GM19025 (cell line): ENCODE results near the gene SFT2D3.

Experiments
- ATAC-seq: cut with Tn5 transposase; IDR thresholded peaks from one replicate; pipeline ENCODE4 v1.9.1; 2021; ENCODE audit warnings: mild to moderate bottlenecking, low read depth, moderate library complexity; ENCODE audit not compliant: unreplicated experiment

SFT2D3 gene

DNA sequence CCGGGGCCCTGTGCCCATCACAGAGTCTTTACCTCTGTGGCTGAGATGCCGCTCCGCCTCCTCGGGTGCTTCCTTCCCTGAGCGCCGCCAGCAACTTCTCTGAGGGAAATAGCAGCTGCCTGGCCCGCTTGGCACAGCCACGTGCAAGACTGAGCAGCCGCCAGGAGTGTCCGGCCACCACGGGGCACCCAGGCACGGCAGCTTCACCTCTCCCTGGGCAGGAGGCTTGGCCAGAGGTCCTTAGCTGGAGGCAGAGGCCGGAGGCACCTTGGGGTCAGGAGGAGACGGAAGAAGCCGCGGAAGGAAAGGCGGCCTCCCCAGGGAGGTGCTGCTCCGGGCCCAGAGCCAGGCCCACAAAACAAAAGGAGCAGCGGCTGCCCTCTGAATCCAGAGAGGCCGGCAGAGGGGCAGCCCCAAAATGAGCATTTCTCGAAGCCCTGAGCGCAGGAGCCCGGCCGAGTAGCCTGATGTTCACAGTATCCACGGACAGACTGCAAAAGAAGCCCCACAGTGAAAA is 20.0 kb upstream of the SFT2D3 start:
- ATAC-seq, result no peak

DNA sequence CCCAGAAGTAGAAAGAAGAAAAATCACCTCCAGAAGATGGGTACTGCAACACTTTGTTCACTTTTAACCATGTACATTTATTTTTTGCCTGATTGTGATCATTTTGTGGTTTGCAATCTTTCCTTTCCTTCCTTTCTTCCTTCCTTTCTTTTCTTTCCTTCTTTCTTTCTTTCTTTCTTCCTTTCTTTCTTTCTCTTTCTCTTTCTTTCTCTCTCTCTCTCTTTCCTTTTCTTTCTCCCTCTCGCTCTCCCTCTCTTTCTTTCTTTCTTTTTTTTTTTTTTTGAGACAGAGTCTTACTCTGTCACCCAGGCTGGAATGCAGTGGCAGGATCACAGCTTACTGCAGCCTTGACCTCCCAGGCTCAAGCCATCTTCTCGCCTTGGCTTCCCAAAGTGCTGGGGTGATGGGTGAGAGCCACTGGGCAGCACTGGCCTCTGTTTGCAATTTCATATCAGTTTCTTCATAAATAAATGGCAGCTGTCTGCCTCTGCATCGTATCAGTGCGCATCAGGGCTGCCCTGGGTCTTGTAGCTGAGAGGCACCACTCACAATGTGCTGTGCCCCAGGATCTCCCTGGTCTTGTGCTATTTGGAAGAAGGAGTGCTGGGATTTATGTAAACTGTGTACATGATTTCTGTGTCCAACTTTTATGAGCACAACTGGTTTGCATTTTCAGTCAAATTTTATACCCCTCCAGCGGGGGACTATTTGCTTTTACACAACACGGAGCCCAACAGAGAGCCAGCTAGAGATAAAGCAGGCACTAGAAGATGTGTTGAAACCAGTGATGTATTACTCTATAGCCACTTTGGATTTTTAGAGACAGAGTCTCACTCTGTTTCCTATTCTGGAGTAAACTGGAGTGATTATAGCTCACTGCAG is 19.1 kb upstream of the SFT2D3 start:
- no peak for ATAC-seq

DNA sequence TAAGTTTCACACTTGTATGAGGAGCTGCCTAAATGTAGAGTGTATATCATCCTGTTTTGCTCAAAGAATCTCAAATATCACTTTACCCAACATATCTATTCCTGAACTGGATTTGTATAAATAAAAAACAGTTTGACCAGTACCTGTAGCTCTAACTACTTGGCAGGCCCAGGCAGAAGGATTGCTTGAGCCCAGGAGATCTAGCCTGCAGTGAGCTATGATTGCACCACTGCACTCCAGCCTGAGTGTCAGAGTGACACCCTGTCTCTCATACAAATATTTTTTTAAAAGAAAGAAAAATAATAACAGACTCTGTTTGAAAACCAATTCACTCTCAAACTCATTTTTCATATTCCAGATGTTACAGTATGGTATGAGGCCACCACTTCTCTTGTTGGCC is 18.2 kb upstream of the SFT2D3 start:
- no peak for ATAC-seq

DNA sequence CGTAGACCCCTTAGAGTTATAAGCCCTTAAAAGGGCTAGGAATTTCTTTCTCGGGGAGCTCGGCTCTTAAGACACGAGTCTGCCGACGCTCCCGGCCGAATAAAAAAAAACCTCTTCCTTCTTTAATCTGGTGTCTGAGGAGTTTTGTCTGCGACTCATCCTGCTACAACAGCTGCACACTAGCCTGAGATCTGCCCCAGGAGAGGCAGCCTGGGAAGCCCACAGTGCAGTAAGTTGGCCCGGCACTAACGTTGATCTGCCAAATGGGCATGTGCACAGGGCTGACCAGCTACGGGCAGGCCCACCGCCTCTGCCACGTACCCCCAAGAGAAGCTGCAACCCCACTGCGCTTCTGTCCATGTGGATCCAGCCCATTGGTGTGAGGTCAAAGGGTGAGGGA is 17.5 kb upstream of the SFT2D3 start:
- ATAC-seq, result no peak

DNA sequence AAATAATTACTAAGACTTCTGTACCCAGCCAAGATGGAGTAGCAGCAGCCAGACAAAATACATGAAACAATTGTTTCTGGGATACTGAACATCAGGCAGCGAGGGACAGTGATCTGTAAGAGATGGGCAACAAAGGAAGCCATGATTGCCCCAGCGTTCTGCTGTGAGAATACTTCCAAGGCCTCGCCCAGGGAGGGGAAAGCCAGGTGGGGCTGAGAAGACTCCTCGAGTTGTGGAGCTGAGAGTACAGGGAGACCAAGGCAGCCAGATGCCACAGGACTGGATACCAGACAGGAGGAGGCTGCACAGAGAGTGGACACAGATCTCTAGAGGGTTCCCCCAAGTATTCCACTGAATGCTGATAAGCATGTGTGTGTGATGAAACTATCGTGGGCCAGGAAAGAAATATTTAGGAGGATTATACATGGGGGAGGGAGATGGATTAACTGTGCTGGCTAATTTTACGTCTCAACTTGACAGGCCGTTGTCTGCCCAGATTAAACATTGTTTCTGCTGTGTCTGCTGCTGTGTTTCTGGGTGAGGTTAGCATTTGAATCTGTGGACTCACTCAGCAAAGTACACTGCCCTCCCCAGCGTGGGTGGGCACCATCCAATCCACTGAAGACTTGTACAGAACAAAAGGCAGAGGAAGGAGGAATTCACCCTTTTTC is 15.8 kb upstream of the SFT2D3 start:
- no peak for ATAC-seq

DNA sequence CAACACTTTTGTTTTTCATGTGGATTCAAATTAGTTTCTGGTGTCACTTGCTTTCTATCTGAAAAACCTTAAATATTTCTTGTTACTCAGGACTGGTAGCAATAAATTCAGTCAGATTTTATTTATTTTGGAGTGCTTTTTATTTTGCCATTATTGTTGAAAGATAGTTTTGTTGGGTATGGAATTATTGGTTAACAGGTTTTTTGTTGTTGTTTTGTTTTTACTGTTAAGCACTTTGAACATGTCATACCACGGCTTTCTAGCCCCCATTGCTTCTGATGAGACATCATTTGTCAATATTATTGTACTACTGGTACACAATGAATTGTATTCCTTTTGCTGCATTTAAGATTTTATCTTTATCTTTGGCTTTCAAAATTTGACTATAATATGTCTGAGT is 12.9 kb upstream of the SFT2D3 start:
- no peak for ATAC-seq

DNA sequence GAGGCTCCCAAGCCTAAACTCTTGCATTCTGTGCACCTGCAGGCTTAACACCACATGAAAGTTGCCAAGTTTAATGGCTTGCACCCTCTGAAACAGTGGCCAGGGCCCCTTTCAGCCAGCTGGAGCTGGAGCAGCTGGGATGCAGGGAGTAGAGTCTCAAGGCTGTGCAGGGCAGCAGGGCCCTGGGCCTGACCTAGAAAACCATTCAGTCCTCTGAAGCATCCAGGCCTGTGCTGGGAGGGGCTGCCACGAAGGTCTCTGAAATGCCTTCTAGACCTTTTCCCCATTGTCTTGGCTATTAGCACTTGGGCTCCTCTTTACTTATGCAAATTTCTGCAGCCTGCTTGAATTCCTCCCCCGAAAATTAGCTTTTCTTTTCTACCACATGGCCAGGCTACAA is 10.6 kb upstream of the SFT2D3 start:
- no peak for ATAC-seq

DNA sequence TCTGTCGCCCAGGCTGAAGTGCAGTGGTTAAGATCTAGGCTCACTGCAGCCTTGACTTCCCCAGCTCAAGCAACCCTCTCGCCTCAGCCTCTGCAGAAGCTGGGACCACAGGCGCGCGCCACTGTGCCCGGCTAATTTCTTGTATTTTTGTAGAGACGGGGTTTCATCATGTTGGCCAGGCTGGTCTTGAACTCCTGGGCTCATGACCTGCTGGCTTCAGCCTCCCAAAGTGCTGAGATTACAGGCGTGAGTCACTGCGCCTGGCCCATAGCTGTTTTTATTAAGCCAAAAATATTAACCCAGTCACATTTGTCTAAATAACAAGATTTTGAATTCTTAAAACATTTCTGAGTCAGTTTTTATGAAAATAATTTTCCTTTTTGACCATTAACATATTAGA is 6.3 kb upstream of the SFT2D3 start:
- no peak for ATAC-seq

DNA sequence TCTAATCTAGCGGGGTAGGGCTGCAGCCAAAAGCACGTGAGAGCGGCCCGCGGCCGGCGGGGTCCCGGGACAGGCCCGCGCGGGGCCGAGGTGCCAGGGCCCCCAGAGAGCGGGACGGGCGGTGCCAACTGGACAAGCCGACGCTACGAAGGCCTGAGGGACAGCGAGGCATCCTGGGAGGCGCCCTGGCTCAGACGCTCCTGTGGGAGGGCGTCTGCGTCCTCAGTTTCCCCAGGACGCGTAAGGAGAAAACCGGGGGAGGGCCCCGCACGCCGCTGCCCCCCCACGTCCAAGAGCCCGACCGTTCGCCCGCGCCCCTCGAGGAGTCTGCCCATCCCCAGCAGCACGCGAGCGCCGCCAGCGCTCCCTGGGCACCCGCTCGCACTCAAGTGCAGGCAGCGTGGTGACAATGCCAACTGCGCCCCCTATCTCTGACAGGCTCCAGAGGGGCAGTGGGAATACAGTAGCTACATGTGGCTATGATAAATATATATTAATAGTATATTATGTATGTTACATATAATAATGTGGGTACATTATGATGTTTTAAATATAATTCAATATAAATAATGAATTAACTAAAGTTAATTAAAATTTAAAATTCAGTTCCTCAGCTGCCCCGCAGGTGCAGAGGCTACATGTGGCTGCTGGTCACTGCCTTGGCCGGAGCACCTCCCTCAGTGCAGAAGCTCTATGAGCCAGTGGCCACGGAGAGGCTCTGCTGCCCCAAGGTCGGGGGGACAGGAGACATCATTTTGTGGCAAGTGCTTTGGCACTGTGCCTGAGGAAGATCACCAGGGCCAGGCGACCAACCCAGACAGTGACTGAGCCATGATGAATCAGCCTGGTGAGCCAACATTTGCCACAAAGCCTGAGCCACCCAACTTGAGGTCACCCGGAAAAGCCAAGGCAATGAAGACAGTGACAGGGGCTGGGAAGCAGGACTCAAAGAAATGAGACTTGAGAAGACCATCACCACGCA is 5.5 kb upstream of the SFT2D3 start:
- ATAC-seq, result no peak

DNA sequence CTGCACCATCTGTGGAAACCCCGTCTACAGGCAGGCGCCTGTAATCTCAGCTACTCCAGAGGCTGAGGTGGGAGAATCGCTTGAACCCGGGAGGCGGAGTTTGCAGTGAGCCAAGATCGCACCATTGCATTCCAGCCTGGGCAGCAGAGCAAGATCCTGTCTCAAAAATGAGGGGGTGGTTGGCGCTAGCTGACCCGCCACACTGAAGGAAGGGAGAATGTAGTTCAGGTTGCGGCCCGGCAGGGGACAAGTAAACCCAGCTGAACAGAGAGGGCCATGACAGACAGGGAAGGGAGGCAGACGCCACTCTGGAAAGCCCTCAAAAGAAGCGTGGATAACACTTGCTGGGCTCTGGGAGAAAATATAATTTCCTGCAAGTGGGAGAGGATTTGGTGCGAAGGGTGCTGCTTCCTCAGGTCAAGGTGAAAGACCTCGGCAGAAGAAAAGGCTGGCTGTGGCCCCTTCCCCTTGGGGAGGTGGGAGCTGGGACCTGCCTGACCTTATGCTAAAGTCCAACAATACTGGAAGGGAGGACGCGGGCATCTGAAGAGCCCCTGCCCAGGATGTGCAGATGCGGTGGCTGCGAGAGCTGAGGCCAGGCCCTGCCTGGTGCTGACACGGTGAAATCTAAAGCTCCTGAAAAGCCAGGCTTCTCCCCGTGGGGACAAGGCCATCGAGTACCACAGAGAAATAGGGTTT is 3.7 kb upstream of the SFT2D3 start:
- no peak for ATAC-seq

DNA sequence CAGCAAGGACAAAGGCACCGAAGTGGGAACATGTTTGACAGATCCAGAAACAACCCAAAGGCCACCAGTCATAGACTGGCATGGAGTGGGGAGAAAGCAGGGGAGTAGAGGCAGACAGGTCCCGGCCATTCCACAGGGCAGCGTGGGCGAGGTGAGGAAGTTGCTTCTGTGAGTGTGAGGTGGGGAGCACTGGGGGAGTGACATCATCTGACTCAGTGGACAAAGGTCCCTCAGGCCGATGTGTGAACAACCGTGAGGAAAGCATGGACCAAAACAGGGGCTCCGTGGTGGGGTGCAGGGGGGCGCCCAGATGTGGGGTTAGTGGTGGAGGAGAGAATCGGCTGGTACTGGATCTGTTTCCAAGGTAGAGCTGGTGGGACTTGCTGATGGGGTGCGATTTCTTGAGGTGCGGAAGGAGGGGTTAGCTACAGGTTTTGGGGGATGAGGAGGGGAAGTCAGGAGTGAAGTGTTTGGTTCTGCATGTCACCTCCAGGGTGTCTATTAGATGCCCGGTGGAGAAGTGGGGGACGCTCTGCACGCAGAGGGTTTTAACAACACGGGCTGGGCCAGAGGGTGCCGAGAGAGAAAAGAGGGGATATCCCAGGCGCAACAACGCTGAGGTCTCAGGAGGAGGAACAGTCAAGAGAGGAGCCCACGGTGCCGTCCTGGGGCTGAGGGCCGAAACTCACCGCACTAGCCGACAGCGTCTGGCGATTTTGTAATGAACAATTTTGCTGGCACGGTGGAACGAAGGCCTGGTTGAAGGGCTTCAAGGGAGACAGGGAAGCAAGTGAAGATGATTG is 2.5 kb upstream of the SFT2D3 start:
- no peak for ATAC-seq

DNA sequence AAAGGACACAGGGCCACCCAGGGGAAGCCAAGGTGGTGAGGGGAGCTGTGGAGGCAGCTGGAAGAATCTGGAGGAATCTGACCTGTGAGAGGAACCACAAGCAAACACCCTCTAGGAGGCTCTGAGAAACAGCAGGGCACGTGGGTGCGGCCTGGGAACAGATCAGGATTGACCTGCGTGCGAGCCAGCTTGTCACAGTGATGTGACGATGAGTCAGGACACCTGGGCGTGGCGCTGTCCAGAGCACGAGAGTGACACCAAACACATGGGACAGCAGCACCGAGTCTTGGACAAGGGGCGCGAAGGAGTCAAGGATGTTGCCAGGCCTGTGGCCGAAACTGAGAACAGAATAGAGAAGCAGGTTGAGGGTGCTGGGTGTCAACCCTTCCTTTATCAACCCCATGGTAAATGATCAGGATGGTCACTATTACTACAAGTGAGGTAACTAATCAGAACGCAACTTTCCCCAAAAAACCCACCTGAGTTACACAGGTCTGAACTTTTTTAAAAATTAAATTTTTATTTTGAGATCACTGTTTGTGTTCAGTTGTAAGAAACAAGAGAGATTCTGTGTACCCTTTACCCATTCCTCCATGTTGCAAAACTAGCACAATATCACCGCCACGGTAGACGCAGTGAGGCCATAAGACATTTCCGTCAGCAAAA is 637 bp upstream of the SFT2D3 start:
- peak; percentile 42 for ATAC-seq

DNA sequence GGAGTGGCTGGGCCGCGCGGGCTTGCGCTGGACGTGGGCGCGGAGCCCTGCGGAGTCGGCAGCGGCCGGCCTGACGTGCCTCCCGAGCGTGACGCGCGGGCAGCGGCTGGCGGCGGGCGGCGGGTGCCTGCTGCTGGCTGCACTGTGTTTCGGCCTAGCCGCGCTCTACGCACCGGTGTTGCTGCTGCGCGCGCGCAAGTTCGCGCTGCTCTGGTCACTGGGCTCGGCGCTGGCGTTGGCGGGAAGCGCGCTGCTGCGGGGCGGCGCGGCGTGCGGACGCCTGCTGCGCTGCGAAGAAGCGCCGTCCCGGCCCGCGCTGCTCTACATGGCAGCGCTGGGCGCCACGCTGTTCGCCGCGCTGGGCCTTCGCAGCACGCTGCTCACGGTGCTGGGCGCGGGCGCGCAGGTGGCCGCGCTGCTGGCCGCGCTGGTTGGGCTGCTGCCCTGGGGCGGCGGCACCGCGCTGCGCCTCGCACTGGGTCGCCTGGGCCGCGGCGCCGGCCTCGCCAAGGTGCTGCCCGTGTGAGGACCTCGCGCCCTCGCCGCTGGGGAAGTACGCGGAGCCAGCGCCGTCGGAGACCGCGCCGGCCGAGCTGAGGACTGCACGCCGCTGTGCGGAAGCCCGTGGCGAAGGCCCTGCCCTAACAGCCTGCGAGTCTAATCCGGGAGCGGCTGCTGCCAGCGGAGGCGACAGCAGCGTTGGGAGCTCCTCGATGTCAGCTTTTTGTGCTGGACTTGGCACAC is 526 bp downstream of the SFT2D3 start:
- peak; percentile 45 for ATAC-seq

DNA sequence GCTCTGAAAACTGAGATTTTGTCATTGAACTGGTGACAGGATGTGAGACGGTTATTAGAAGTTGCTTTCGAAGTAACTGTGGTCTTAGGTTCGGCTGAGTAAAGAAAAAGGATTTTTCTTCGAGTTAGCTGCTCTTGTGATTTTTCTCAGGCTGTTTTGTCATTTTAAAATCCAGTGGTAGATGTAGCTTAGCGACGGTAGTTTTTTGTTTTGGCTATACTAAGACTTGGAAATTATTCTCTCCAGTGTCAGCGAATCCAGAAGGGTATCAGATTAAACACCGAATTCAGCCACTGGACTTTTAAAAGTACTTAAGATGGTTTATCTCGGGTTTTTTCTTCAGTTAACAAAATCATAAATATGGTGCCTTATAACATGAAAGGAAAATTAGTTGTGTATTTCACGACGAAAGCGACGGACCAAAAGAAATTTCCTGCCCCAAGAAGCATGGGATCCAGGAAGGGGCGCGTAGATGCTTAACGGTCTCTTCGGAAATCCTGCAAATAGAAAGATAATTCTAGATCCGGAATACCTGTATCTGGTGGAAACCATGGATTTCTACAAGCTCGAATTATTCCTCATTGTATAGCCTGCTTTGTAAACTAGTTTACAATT is 1.2 kb downstream of the SFT2D3 start:
- ATAC-seq, result no peak

DNA sequence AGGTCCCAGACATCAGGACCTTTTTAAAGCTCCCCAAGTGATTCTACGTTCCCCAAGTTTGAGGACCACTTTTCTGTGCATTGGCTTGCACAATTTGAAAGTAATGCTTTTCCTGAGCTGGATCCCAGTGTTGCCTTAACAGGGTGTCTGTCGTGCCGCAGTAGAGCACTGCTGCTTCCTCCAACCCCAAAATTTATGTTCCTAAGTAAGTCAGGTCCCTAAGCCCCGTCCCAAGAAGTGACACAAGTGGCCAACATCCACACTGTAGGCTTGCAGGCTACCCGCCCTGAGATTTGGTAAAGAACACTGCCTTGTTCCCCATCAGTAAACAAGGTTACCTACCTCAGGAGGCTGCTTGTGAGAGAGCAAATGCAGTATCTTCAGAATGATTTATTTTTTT is 2.0 kb downstream of the SFT2D3 start:
- no peak for ATAC-seq

DNA sequence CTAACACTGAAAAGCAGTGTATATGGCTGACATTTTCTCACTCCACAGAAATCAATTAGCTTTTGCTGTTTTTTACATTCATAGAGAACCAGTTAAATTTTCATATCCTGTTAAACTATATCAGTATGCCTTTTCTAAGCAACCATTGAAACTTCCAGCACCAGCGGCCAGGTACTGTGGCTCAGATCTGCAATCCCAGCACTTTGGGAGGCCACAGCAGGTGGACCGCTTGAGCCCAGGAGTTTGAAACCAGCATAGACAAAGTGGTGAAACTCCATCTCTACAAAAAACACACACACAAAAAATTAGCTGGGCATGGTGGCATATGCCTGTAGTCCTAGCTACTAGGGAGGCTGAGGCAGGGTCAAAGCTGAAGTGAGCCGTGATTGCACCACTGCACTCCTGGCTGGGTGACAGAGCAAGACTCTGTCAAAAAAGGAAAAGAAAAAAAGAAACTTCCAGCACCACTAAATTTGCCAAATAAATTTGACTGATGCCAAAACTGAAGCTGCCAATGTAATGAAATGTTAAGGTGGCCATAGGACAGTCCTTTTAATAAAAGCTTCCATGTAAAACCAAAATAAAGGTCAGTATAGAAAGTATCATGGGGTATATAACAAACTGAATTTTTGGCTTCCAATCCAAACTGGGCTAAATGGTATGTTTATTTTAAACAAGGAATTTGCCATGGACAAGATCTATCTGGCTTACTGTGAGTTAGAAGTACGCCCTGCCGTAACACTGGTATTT is 3.5 kb downstream of the SFT2D3 start:
- ATAC-seq, result no peak
